Measurements from ENCODE around the gene TBC1D14.

TBC1D14 gene, protein sequence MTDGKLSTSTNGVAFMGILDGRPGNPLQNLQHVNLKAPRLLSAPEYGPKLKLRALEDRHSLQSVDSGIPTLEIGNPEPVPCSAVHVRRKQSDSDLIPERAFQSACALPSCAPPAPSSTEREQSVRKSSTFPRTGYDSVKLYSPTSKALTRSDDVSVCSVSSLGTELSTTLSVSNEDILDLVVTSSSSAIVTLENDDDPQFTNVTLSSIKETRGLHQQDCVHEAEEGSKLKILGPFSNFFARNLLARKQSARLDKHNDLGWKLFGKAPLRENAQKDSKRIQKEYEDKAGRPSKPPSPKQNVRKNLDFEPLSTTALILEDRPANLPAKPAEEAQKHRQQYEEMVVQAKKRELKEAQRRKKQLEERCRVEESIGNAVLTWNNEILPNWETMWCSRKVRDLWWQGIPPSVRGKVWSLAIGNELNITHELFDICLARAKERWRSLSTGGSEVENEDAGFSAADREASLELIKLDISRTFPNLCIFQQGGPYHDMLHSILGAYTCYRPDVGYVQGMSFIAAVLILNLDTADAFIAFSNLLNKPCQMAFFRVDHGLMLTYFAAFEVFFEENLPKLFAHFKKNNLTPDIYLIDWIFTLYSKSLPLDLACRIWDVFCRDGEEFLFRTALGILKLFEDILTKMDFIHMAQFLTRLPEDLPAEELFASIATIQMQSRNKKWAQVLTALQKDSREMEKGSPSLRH

DNA sequence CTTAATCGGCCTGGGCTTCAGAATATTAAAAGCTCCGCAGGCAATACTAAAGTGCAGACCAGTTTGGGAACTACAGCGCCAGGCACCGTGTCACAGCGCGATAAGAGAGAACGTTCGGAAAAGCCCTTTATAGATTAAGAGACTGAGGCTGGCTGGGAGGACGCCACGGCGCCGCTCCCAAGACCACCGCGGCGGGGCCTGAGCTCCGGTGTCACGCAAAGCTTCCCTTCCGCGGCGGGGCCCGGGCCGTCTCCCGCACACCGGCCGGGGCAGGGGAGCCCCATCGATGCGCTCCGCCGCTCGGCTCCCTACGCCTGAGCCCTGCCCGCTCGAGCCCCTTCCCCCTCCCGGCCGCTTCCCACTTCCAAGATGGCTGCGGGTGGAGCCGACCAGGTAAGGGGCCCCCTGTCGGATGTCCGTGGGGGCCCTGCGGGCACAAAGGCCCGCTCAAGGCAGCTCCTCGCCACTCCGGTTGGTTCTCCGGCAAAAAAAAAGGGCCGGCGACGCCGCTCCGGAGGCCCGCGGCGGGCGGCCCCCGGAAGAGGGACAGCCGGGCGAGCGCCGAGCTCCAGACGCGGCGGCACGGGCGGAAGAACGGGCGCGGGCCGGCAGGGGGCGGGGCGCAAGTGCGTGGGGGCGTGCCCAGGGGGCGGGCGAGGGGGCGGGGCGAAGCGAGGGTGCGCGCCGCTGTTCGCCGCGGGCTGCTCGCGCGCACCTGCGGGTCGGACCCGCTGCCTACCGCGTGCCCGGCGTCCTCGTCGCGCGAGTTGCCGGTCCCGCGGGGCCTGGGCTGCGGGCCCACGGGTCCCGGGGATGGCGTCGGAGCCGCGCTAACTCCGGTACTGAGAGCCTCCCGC lies at the start of gene TBC1D14:
Gene TBC1D14 (plus strand): TSS at position 714 of the 857 bp plus-strand sequence. CDS start 13,564 bp downstream, outside the sequence.
- DNase-seq, result no peak

DNA sequence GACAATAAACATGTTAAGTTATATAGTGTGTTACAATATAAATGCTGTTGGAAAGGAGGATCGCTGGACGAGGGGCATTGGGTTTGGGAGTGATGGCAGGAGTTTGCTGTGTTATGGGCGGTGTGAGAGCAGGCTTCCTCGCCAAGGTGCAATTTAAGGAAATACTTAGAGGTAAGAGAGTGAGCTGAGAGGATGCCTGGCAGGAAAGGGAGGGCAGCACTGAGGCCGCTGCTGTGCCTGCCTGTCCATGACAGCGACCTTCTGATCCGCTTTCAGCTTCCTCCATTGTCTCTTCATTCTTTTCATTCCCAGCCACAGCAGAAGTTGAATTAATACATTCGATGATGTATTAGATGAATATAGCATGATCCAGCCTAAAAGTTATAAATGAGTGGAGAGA lies 41.2 kb upstream of the TBC1D14 start:
- DNase-seq, result no peak

DNA sequence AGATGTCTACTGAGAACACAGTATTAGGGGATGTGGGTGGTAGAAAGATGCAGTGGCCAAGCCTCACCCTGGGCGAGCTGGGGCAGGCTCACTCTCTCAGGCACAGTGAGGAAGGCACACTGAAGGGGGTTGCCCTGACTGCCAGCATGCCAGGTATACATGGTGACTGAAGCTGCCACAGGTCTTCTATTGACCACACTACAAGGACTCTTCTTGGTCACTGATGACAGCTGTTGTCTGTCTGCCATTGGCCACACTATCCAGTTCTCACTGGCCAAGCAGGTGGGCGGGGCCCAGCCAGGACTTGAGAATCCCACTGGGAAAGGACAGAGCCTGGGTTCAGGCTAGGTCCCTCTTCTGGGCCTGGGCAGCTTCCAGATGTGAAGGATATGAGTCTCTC lies 39.7 kb upstream of the TBC1D14 start:
- no peak for DNase-seq

DNA sequence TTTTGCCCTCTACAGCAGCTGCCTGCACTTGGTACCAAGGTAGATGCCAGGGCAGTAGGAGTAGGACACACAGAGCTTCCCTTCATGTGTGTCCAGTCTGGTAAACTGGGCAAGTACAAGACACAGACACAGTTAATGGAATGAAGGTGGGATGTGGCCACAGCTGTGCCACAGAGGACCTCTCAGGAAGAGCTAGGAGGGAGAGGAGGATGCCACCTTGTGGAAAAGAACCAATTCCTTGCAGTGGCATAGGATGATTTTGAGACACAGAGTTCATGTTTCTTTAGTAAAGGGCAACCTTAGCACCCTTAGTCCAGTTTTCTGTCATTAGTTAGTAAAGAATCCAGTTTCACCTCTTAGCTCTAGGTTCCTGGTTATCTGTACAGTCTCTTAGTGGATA lies 36.3 kb upstream of the TBC1D14 start:
- no peak for DNase-seq

DNA sequence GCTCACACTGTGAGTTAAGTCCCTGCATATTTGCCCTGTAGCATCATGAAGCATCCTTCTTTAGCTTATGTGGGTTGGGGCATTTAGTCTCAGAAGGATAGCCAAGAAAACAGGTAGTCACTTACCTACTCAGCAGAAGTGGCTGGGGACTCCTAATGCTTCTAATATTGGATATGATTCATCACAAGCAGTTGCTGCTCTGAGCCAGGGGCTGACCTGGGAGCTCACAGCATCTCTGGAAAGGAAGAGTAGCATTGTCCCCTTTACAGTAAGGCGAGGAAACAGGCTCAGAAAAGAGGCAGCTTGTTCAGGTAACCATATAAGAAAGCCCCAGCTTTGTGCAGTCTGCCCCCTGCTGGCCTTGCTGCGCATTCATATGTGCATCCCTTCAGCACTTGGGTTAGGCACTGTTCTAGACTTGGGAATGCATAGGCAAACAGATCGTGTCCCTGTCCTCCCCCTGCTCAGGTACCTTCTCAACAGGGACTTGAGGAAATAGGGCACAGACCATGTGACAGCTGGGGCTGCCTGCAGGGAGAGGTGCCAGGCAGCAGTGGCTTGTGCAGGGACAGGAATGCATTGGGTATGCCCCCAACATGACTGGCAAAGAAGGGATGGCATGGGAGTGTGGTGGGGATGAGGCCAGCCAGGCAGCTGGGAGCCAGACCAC lies 35.7 kb upstream of the TBC1D14 start:
- no peak for DNase-seq

DNA sequence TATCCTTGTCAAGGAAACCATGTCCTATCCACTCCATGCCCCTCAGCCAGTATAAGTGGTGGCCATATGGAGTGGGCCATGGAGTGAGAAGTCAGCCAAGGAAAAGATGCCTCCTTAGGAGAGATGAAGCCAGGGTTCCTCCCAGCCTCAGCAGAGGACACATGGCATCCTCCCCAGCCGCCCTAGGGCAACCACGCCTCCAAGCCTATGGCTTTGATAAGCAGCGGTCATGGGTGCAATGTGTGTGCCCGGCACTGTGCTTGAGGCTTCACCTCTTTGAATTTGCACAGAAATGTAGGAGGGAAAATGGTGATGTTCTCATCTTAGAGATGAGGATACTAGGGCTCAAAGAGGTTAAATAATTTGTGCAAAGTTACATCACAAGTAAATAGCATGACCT lies 34.6 kb upstream of the TBC1D14 start:
- DNase-seq, result no peak

DNA sequence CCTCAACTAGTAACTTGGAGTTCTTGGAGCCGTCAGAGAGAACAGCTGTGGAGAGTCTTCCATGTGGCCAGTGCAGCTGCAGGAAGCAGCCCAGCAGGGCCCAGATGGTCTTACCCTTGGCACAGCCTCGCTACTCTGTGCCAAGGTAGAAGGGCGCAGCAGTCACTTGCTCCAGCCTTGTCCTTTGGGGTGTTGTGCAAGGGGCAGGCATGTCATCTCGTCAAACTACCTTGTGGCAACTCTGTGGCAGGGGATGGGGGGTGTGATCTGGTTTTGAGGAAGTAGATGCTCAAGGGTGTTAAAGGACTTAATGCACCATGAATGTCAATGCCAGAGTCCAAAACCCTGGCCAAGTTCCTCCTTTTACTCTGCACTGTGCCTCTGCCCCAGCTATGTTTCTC lies 34.2 kb upstream of the TBC1D14 start:
- no peak for DNase-seq

DNA sequence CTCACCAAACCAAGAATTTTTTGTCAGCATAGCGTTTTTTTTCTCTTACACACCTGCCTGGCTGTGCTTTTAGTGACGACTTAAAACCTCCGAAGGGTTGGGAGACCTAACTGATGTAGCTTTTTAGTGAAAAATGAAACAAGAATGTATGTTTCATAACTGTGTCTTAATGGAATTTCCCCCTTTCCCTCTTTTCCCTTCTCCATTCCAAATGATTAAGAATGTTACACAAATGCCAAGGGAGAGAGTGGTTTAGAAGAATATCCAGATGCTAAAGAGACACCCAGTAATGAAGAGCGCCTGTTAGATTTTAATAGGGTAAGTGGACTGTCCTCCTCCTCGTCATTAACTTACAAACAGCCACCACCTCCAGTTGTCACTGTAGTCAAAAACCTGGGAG lies 33.2 kb upstream of the TBC1D14 start:
- no peak for DNase-seq

DNA sequence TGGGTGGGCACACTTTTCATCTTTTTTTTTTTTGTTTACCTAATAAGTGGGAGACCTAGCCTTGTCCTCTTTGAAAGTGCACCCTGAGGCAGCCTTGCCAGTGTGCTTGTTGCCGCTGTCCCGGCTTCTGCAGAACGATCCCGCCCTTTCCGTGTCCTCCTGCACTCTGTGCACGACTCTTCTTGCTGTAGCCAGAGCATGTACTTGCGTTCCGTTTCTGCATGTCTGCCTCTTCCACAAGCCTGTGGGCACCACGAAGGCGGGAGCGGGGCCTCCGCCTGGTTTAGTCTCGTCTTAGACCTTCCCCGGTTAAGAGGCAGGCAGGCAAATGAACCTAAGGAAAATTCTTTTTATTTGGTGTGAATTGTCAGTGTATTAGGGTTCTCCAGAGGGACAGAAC lies 32.6 kb upstream of the TBC1D14 start:
- DNase-seq, result no peak

DNA sequence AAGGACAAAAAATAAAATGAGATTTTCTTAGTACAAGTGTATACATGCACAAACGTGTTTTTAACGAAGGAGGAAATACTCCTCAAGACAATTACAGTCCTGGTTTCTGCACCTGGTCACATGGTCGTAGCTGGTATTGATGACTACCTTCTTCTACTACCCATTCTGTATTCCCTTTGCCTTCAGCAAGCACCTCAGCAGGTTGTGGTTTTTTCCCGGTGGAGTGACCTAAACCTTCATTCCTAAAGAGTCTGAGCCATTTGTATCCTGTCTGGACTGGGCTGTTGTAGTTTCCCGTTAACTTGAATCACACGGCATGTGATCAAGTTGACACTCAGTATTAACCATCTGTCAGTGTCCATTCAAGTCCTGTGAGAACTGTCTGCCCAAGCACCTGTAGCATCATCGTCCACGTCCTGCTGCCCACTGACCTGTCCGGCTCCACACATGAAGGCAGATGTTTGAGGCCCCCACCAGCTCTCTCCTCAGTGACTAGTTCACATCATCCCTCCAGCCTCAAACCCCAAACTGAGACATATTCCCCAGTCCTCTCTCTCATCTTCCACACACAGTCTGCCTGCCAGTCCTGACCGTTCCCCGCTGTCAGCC lies 31.1 kb upstream of the TBC1D14 start:
- DNase-seq, result no peak

DNA sequence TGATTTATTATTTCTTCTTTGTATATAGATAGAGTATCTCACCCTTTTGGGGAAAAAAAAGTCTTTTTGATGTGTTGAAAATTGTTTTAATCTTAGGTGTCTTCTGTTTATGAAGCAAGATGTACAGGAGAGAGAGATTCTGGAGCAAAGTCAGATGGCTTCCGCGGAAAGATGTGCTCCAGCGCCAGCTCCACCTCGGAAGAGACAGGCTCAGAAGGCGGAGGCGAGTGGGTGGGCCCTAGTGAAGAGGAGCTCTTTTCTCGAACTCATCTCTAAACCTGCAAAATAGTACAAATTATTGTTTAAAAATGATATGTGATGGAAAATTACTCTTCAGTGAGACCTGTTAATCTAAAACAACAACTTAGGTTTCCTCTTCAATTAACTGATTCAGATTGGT lies 28.9 kb upstream of the TBC1D14 start:
- DNase-seq, result no peak

DNA sequence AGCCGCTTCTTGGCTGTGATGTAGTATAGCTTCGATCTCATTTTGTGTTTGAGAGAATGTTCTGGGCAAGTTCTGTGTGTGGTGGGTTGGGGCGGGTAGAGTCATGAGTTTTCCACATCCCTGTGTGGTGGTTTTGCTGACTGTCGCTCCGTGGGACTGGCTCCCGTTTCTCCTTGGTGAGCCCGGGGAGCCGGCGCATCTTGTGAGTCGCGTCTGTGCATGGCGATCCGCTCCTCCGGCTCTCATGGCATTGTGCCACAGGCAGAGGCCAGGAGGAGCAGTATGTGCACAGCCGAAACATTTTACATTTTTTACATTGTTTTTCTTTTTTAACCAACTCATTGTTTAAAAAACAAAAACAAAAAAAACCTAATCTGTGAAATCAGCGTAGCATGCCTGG lies 27.7 kb upstream of the TBC1D14 start:
- DNase-seq, result no peak

DNA sequence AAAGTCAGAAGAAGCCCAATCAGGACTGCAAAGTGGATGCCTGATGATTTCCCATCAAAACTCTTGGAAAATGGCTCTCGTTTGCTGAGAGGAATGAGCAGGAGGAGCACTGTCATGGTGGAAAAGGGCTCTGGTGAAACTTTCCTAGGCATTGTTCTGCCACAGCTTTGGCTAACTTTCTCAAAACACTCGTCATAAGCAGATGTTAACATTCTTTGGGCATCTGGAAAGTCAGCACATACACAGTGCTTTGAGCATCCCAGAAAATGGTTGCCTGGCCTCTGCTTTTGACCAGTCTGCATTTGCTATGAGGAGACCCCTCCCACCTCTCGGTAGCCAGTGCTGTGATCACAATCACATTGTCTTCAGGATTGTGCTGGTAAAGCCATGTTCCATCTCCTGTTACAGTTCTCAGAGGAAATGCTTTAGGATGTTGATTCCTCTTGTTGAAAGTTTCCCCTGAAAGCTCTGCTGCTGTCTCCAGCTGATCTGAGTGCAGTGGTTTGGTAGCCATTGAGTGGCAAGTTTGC lies 25.2 kb upstream of the TBC1D14 start:
- no peak for DNase-seq

DNA sequence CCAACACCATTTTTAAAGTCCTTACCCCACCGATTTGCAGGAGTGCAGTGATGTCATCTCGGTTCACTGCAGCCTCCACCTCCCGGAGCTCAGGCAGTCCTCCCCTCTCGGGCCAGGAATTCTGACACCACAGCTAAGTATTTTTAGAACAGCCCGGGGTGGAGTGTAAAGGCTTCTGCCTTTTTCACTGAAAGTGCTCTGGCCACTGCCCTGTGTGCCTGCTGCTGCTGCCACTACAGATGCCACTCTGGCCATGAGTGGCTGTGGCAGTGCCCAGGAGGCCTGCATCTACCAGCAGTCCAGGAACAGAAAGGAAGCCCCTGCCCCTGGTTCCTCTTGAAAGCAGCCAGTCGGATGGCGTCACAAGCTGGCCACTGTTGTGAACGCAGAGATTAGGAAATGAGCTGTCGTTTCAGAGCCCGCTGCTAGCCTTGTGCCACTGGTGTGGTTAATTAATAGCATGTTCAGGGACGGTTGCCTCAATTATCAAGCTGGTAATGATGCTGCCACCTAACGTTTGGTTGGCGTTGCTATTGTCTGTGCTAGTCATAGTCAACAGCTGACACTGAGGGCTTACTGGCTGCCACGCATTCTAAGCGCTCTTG lies 23.6 kb upstream of the TBC1D14 start:
- DNase-seq, result no peak

DNA sequence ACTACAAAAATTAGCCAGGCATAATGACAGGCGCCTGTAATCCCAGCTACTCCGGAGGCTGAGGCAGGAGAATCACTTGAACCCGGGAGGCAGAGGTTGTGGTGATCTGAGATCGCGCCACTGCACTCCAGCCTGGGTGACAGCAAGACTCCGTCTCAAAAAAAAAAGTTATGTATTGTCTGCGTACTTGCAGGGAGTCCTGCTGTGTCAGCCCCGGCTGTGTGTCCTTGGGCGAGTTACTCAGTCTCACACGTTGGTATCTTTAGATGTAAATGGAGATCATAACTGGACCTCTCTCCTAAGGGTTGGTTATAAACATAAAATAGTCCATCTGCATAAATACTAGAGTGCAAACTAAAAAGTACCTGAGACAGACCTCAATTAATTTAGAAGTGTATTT lies 22.7 kb upstream of the TBC1D14 start:
- DNase-seq, result no peak

DNA sequence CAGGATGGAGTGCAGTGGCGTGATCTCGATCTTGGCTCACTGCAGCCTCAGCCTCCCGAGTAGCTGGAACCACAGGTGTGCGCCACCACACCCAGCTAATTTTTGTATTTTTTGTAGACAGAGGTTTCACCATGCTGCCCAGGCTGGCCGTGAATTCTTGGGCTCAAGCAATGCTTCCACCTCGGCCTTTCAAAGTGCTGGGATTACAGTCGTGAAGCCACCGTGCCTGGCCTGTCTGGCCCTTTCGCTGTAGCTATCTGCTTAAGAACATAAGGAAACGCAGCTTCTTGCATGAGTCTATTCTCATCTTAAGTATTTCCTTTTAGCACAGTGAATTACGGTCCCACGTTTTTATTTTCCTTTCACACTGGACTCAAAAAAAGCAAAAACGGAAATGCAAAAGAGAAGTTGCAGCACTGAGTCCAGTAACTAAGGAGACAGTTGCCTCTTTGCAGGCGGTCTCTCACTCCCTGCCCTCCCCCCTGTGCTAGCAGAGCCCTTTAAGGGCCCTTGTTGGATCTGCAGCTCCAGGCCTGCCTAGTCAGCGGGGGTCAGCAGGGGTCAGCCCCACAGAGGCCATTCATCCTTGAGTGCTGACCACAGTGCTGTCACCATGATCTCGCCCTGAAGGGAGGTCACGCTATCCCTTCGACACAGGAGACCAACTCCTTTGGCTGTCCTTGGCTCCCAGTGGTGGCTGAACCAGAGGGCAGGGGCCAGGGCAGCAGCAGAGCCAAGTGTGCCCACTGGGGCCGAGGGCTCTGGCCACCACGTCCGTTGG lies 21.8 kb upstream of the TBC1D14 start:
- DNase-seq, result no peak

DNA sequence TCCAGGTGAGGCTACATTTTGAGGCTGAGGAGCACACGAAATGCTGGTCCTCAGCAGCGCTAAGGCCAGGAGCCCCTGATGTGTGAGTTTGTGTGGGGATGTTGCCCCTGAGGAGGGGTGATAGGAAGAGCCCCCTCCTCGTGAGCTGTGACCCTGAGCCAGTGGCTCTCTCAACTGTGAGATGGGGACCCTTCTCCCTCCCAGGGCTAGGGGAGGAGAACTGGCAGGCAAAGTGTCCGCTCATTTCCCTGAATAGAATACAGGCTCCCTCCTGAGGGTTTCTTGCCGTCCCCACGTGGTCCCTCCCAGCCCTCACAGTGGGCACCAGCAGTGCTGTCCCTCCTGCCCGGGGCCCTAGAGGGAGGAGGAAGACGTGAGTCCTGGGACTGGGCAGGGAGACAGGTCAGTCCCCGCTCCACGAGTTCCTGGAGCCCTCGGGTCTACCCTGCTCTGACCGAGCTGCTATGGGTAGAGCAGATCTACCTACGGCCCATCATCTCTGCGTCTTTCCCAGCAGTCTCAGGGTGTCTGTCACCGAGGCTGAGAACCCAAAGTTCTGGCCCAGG lies 21.0 kb upstream of the TBC1D14 start:
- DNase-seq, result no peak

DNA sequence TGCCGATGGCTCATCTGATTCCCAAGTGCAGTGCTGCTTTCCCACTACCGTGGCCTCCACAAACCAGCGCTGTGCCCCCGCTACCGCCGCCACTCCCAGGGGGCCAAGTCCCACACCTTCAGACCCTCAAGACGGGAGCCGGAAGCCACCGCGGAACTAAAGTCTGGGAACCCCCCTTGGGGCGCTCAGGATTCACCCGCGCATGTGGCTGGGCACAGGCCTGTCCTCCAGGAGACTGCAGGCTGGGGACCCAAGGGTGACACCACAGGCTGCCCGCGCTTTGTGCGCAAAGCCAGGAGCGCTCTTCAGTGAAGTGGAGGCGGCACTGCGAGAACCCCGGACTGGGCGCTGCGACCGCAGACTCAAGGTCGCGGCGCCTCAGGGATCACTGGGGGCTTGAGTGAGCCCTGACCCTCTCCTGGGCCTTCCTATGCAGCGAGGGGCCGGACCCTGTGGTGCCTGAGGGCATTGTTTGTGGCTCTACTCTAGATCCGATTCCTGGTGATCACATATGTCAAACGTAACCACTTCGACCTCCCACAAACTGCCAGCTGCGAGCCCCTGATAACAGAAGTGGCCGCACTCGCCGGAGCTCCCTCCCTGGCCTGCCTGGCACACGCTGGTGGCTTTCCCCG lies 20.4 kb upstream of the TBC1D14 start:
- DNase-seq, result no peak

DNA sequence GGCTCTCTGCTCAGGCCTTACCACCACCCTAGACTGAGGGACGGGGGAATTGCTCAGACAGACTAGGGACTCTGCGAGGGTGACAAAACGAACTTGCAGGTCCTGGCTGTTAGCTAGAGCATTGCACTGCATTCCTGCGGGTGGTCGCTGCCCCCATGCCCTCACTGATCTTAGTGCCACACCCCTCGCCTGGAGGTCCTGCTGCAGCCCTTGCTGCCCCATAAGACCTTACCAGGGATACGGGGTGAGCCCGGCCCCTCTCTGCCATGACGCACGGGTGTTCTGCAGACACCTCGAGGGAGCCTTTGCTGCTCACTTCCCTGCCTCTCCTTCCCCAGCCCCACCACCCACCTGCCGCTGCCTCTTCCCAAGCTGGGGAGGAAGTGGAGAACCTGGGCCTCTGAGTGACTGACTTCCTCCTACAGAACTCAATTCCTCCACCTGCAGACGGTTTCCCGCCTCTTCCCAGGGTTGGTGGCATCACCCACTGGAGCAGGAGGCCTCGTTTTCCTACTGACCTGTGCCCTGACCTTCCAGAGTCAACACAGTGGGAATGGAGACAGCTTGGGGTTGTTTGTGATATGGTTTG lies 19.8 kb upstream of the TBC1D14 start:
- DNase-seq, result no peak

DNA sequence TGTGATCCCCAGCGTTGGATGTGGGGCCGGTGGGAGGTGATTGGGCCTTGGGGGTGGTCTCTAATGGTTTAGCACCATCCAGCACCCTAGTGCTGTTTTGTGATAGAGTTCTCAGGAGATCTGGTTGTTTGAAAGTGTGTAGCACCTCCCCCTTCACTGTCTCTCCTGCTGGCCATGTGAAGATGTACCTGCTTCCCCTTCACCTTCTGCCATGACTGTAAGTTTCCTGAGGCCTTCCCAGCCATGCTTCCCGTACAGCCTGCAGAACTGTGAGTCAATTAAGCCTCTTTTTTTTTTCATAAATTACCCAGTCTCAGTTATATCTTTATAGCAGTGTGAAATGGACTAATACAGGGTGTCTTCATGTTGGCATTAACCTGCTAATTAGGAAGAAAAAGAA lies 19.3 kb upstream of the TBC1D14 start:
- no peak for DNase-seq

All from cortex of kidney (tissue), 1 donor.